Coronary artery (tissue), 2 donors: Measurements from ENCODE around the gene SF3B3.
"Not testable (repeated sequence)": the region's sequence is repeated elsewhere in the genome, so short reads cannot be mapped to it uniquely, and the experiment has no call there.

Source experiments
- DNase-seq: peaks from one replicate; pipeline ENCODE4 v3.0.0-alpha.2; 2017; ENCODE audit warnings: low spot score
- H3K27ac ChIP-seq, 2 donors: fragments of 200-600 bp; sonication (generic); one replicate each; pipeline ENCODE4 v1.5.1; 2016 to 2019
- H3K4me3 ChIP-seq: fragments of 200-600 bp; sonication (generic); 2 replicates; pipeline ENCODE4 v1.5.1; 2016; ENCODE audit warnings: mild to moderate bottlenecking, moderate library complexity
- TF ChIP-seq, protein P1 (sequence below): fragments of 200-600 bp; sonication (generic); IDR thresholded peaks from one replicate; pipeline ENCODE4 v1.5.1; 2019; ENCODE audit warnings: antibody characterized with exemption

Gene SF3B3

DNA sequence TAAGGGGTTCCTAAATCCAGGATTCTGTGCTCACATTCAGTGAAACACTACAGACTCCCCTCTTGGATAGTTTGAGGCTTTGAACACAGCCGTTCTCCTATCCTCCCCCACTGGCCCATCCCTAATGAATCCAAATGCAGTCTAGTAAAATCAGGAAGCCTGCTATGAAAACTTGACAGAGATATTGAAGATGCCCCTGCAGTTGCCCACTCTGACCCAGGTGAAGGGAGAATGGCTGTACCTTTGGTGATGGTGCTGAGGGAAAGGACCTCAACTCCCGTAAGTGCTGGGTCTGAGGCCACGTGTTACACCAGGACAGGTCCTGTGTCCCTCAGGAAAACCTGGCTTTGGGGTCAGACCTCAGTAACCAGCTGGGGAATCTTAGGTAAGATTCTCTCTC, 54.4 kb downstream of the SF3B3 start:
- no peak for DNase-seq
- Histone ChIP-seq H3K27ac (peak overlapping the region in 1 of 2 donors; percentile 86), H3K4me3 (no peak overlapping the region)
- TF ChIP-seq, protein P1, sequence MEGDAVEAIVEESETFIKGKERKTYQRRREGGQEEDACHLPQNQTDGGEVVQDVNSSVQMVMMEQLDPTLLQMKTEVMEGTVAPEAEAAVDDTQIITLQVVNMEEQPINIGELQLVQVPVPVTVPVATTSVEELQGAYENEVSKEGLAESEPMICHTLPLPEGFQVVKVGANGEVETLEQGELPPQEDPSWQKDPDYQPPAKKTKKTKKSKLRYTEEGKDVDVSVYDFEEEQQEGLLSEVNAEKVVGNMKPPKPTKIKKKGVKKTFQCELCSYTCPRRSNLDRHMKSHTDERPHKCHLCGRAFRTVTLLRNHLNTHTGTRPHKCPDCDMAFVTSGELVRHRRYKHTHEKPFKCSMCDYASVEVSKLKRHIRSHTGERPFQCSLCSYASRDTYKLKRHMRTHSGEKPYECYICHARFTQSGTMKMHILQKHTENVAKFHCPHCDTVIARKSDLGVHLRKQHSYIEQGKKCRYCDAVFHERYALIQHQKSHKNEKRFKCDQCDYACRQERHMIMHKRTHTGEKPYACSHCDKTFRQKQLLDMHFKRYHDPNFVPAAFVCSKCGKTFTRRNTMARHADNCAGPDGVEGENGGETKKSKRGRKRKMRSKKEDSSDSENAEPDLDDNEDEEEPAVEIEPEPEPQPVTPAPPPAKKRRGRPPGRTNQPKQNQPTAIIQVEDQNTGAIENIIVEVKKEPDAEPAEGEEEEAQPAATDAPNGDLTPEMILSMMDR = no peak

DNA sequence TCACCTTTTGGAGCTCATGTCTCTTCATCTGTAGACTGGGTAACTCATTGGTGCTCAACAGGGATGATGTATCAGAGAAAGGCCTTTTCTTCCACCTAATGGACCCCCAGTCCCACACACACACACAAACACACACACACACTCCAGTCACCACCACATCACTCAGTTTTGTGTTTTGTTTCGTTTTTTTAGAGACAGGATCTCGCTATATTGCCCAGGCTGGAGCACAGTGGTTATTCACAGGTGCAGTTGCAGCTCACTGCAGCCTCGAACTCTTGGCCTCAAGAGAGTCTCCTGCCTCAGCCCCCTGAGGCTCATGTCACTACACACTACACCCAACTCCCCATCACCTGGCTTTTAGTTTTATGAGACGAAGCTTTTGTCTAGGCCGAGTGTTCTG, 55.6 kb downstream of the SF3B3 start:
- no peak for DNase-seq
- H3K4me3 ChIP-seq = no peak overlapping the region
- no peak overlapping the region for H3K27ac ChIP-seq
- TF ChIP-seq, protein P1 = no peak

DNA sequence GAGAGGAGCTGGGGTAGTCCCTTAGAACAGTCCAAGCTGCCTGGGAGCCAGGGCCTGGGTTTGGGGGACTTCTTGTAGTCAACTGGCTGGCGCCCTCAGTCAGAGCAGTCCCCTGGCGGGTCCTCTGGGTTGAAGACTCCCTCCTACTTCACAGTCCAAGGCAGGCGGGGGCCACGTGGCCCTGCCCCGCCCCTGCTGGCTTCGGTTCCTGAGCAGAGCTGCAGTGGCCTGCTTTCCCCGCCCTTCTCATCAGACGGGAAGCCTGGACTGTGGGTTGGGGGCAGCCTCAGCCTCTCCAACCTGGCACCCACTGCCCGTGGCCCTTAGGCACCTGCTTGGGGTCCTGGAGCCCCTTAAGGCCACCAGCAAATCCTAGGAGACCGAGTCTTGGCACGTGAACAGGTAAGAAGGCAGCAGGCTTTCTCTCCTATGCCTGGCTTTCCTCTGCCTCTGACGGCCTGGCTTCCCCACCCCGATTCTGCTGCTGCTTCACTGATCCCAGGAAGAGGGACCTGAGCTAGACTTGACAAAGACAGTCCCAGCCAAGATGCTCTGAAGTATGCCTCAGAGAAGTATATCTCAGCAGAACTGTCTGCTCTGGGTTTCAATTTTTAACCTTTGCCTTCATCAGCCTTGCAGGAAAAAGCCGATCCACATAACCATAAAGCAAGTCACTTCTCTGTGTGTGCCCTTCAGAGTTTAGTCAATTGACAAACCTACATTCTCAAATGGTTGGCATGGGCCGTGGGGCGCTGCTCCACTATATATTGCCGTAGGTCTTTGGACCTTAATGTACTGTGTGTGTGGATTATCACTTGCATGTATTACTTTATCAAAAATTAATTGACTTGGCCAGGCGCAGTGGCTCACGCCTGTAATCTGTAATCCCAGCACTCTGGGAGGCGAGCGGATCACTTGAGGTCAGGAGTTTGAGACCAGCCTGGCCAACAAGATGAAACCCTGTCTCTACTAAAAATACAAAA, 56.3 kb downstream of the SF3B3 start:
- Histone ChIP-seq H3K27ac (peak overlapping the region; percentile 28 to 62), H3K4me3 (peak overlapping the region; percentile 56)
- TF ChIP-seq, protein P1 = no peak
- DNase-seq = no peak

DNA sequence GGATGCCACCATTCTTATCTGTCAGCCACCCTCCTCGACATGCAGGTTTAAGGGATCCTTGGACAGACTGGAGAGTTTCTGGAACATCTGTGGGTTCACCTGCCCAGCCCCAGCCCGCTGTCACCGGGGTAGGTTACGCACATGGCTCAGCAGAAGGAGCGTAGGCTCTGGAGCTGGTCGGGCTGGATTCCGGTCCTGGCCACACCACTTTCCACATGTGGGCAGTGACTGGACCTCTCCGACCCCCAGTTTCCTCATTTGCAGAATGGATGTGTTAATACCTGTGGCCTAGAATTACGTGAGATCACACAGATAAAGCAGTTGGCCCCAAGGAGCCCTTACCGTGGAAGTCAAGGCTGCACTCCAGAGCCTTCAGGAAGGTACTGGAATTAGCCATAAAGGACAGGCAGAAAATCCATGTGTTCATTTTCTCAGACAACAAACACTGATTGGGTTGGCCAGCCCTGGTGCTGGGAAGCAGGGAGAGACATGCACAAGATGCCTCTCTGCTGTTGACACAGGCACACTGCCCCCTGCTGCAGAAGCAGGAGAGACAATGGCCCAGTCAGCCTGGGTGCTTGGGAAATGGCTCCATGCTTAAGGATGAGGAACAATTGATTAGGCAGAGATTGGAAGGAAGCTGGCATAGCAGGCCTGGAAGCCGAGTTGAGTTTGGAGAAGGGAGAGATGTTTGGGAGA, 58.8 kb downstream of the SF3B3 start:
- no peak for DNase-seq
- H3K27ac ChIP-seq = no peak overlapping the region
- TF ChIP-seq, protein P1 = no peak
- no peak overlapping the region for H3K4me3 ChIP-seq

DNA sequence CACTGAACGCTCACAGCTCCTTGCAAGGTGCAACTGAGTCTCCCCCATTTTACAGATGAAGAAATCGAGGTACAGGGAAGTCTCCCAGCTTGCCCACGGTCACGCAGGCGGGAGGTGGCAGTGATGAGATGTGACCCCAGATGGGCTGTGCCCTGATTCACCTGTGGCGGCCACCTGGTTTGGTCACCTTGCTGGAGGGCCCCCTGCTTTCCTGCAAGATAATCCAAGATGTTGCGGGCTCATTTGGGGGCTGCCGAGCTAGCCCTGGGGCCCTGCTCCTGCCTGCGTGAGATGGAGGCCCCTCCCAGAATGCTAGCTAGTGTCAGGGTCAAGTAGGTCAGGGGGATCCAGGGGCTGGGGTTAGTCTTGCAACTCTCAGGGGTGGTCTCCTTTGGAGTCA, 63.1 kb downstream of the SF3B3 start:
- no peak overlapping the region for H3K4me3 ChIP-seq
- no peak for DNase-seq
- H3K27ac ChIP-seq = no peak overlapping the region
- TF ChIP-seq, protein P1 = no peak

DNA sequence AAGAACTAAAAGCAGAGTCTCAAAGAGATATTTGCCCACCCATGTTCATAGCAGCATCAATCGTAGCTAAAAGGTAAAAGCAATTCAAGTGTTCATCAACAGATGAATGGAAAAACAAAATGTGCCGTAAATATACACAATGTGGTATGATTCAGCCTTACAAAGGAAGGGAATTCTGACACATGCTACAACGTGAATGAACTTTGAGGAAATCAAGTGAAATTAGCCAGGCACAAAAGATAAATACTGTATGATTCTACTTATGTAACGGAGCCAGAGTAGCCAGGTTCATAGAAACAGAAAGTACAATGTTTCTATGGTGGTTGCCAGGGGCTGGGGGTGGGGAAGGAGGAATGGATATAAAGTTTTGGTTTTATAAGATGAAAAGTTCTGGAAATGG, 64.9 kb downstream of the SF3B3 start:
- TF ChIP-seq, protein P1 = no peak
- no peak for DNase-seq
- H3K27ac ChIP-seq = peak overlapping the region; percentile 53 to 59
- H3K4me3 ChIP-seq = no peak overlapping the region

DNA sequence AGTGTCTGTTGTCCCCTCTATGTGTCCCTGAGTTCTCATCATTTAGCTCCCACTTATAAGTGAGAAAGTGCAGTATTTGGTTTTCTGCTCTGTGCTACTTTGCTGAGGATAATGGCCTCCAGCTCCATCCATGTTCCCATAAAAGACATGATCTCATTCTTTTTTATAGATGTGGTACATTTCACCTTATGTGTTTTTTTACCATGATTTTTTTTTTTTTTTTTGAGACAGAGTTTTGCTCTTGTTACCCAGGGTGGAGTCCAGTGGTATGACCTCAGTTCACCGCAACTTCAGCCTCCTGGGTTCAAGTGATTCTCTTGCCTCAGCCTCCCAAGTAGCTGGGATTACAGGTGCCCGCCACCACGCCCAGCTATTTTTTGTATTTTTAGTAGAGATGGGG, 65.8 kb downstream of the SF3B3 start:
- not testable (repeated sequence) for DNase-seq, H3K4me3 ChIP-seq
- peak overlapping the region; percentile 91 to 95 for H3K27ac ChIP-seq
